ENCODE results near the gene PRKN.

PRKN gene

DNA sequence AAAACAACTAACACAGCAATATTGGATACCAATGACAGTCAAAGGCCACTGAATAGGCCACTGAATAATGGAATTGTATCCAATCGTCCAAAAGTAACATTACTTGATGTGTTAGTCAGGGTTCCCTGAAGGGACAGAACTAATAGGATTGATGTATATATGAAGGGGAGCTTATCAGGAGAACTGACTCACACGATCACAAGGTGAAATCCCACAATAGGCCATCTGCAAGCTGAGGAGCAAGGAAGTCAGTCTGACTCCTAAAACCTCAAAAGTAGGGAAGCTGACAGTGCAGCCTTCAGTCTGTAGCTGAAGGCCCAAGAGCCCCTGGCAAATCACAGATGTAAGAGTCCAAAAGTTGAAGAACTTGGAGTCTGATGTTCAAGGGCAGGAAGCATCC is 571.4 kb downstream of the PRKN start:
- ATAC-seq, result no peak
- no peak for TF ChIP-seq ZNF565 (CRISPR knock-in tag; conservative IDR thresholded peaks at IDR 0.05; ENCODE audit: low read depth)
- TF ChIP-seq SNAI2 (CRISPR knock-in tag; IDR thresholded peaks at IDR 0.05), result no peak
- TF ChIP-seq CSDC2 (CRISPR knock-in tag; IDR thresholded peaks at IDR 0.05), result no peak
- no peak for TF ChIP-seq PPARA (CRISPR knock-in tag; IDR thresholded peaks at IDR 0.05; ENCODE audit: borderline replicate concordance)
- TF ChIP-seq ESRRG (CRISPR knock-in tag; IDR thresholded peaks at IDR 0.05), result no peak
- no peak for TF ChIP-seq TCF4 (CRISPR knock-in tag; IDR thresholded peaks at IDR 0.05; ENCODE audit: borderline replicate concordance)

DNA sequence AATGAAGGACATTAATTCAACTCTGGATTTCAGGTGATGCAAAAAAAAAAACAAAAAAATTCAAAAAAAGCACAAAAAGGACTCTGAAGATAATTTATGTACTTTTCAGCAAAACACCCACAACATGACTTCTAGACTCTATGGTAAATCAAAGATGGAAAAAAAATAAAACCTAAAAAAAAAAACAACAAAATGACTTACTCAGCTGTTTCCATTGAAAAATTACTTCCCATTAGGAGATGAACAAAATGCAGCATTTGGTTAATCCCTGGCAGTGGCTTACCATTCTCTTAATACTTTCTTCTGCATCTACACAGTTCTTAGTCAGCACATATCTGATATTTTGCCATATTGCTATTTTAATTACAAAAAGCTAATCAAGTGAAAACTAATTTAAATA is 572.6 kb downstream of the PRKN start:
- TF ChIP-seq, protein P1, sequence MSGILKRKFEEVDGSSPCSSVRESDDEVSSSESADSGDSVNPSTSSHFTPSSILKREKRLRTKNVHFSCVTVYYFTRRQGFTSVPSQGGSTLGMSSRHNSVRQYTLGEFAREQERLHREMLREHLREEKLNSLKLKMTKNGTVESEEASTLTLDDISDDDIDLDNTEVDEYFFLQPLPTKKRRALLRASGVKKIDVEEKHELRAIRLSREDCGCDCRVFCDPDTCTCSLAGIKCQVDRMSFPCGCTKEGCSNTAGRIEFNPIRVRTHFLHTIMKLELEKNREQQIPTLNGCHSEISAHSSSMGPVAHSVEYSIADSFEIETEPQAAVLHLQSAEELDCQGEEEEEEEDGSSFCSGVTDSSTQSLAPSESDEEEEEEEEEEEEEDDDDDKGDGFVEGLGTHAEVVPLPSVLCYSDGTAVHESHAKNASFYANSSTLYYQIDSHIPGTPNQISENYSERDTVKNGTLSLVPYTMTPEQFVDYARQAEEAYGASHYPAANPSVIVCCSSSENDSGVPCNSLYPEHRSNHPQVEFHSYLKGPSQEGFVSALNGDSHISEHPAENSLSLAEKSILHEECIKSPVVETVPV (CRISPR knock-in tag; IDR thresholded peaks at IDR 0.05), result no peak
- TF ChIP-seq ZNF565 (CRISPR knock-in tag; conservative IDR thresholded peaks at IDR 0.05; ENCODE audit: low read depth), result no peak
- TF ChIP-seq, protein P2, sequence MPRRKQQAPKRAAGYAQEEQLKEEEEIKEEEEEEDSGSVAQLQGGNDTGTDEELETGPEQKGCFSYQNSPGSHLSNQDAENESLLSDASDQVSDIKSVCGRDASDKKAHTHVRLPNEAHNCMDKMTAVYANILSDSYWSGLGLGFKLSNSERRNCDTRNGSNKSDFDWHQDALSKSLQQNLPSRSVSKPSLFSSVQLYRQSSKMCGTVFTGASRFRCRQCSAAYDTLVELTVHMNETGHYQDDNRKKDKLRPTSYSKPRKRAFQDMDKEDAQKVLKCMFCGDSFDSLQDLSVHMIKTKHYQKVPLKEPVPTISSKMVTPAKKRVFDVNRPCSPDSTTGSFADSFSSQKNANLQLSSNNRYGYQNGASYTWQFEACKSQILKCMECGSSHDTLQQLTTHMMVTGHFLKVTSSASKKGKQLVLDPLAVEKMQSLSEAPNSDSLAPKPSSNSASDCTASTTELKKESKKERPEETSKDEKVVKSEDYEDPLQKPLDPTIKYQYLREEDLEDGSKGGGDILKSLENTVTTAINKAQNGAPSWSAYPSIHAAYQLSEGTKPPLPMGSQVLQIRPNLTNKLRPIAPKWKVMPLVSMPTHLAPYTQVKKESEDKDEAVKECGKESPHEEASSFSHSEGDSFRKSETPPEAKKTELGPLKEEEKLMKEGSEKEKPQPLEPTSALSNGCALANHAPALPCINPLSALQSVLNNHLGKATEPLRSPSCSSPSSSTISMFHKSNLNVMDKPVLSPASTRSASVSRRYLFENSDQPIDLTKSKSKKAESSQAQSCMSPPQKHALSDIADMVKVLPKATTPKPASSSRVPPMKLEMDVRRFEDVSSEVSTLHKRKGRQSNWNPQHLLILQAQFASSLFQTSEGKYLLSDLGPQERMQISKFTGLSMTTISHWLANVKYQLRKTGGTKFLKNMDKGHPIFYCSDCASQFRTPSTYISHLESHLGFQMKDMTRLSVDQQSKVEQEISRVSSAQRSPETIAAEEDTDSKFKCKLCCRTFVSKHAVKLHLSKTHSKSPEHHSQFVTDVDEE (CRISPR knock-in tag; IDR thresholded peaks at IDR 0.05), result no peak
- TF ChIP-seq ZFP30 (CRISPR knock-in tag; IDR thresholded peaks at IDR 0.05), result no peak
- no peak for TF ChIP-seq CSDC2 (CRISPR knock-in tag; IDR thresholded peaks at IDR 0.05)
- no peak for TF ChIP-seq OSR1 (CRISPR knock-in tag; IDR thresholded peaks at IDR 0.05)
- TF ChIP-seq GLIS3 (CRISPR knock-in tag; IDR thresholded peaks at IDR 0.05), result no peak
- TF ChIP-seq, protein P3, sequence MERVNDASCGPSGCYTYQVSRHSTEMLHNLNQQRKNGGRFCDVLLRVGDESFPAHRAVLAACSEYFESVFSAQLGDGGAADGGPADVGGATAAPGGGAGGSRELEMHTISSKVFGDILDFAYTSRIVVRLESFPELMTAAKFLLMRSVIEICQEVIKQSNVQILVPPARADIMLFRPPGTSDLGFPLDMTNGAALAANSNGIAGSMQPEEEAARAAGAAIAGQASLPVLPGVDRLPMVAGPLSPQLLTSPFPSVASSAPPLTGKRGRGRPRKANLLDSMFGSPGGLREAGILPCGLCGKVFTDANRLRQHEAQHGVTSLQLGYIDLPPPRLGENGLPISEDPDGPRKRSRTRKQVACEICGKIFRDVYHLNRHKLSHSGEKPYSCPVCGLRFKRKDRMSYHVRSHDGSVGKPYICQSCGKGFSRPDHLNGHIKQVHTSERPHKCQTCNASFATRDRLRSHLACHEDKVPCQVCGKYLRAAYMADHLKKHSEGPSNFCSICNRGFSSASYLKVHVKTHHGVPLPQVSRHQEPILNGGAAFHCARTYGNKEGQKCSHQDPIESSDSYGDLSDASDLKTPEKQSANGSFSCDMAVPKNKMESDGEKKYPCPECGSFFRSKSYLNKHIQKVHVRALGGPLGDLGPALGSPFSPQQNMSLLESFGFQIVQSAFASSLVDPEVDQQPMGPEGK (CRISPR knock-in tag; IDR thresholded peaks at IDR 0.05; ENCODE audit: borderline replicate concordance), result no peak
- TF ChIP-seq RARB (CRISPR knock-in tag; IDR thresholded peaks at IDR 0.05), result no peak
- no peak for TF ChIP-seq ARNTL (CRISPR knock-in tag; IDR thresholded peaks at IDR 0.05; ENCODE audit: borderline replicate concordance, low read depth)
- TF ChIP-seq PPARA (CRISPR knock-in tag; IDR thresholded peaks at IDR 0.05; ENCODE audit: borderline replicate concordance), result no peak
- no peak for TF ChIP-seq ISL1 (CRISPR knock-in tag; IDR thresholded peaks at IDR 0.05)
- TF ChIP-seq ZC3H10 (CRISPR knock-in tag; IDR thresholded peaks at IDR 0.05), result no peak
- TF ChIP-seq ZNF70 (CRISPR knock-in tag; IDR thresholded peaks at IDR 0.05), result no peak
- TF ChIP-seq, protein P4, sequence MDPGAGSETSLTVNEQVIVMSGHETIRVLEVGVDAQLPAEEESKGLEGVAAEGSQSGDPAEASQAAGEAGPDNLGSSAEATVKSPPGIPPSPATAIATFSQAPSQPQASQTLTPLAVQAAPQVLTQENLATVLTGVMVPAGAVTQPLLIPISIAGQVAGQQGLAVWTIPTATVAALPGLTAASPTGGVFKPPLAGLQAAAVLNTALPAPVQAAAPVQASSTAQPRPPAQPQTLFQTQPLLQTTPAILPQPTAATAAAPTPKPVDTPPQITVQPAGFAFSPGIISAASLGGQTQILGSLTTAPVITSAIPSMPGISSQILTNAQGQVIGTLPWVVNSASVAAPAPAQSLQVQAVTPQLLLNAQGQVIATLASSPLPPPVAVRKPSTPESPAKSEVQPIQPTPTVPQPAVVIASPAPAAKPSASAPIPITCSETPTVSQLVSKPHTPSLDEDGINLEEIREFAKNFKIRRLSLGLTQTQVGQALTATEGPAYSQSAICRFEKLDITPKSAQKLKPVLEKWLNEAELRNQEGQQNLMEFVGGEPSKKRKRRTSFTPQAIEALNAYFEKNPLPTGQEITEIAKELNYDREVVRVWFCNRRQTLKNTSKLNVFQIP (CRISPR knock-in tag; IDR thresholded peaks at IDR 0.05; ENCODE audit: borderline replicate concordance, low read depth), result no peak
- no peak for TF ChIP-seq SNAI2 (CRISPR knock-in tag; IDR thresholded peaks at IDR 0.05)
- ATAC-seq, result no peak

DNA sequence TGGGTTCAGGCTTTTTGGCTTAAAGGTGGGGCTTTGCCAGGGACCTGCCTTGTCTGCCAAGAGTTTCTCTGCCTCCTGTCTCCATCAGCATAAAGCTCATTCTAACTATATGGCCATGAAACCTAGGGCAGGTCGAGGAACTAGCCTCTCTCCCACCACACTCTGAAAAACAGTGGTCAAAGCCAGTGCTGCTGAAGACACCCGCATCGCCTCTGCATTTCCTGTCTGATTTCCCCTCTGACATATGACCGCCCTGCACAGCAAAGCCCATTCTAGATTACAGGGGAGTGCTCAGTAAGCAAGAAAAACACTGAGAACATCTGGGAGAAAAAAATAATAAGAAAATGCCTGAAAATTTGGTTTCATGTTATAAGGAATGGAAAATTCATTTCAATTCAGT is 573.6 kb downstream of the PRKN start:
- no peak for ATAC-seq
- TF ChIP-seq TCF4 (CRISPR knock-in tag; IDR thresholded peaks at IDR 0.05; ENCODE audit: borderline replicate concordance), result no peak
- no peak for TF ChIP-seq ESRRG (CRISPR knock-in tag; IDR thresholded peaks at IDR 0.05)
- TF ChIP-seq ZFP30 (CRISPR knock-in tag; IDR thresholded peaks at IDR 0.05), result no peak
- no peak for TF ChIP-seq ARNTL (CRISPR knock-in tag; IDR thresholded peaks at IDR 0.05; ENCODE audit: borderline replicate concordance, low read depth)
- TF ChIP-seq, protein P5, sequence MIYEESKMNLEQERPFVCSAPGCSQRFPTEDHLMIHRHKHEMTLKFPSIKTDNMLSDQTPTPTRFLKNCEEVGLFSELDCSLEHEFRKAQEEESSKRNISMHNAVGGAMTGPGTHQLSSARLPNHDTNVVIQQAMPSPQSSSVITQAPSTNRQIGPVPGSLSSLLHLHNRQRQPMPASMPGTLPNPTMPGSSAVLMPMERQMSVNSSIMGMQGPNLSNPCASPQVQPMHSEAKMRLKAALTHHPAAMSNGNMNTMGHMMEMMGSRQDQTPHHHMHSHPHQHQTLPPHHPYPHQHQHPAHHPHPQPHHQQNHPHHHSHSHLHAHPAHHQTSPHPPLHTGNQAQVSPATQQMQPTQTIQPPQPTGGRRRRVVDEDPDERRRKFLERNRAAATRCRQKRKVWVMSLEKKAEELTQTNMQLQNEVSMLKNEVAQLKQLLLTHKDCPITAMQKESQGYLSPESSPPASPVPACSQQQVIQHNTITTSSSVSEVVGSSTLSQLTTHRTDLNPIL (CRISPR knock-in tag; IDR thresholded peaks at IDR 0.05; ENCODE audit: low read depth), result no peak
- no peak for TF ChIP-seq TOX (CRISPR knock-in tag; IDR thresholded peaks at IDR 0.05; ENCODE audit: borderline replicate concordance)
- TF ChIP-seq GLIS3 (CRISPR knock-in tag; IDR thresholded peaks at IDR 0.05), result no peak
- TF ChIP-seq OSR1 (CRISPR knock-in tag; IDR thresholded peaks at IDR 0.05), result no peak
- TF ChIP-seq, protein P2 (CRISPR knock-in tag; IDR thresholded peaks at IDR 0.05), result no peak
- TF ChIP-seq, protein P3 (CRISPR knock-in tag; IDR thresholded peaks at IDR 0.05; ENCODE audit: borderline replicate concordance), result no peak
- TF ChIP-seq, protein P1 (CRISPR knock-in tag; IDR thresholded peaks at IDR 0.05), result no peak
- no peak for TF ChIP-seq ZC3H10 (CRISPR knock-in tag; IDR thresholded peaks at IDR 0.05)
- TF ChIP-seq SNAI2 (CRISPR knock-in tag; IDR thresholded peaks at IDR 0.05), result no peak
- TF ChIP-seq ZNF70 (CRISPR knock-in tag; IDR thresholded peaks at IDR 0.05), result no peak

All from SK-N-SH treated with all-trans-retinoic acid at 6 μM for 48 hours (cell line).